Femur (tissue), 1 donor: ENCODE data around the gene CLEC2B.

ENCODE experiments used
- DNase-seq: peaks from one replicate; pipeline ENCODE4 v3.0.0-alpha.2; 2017

CLEC2B gene

GRCh38 chr12:9806714-9807113 is 62.4 kb downstream of the CLEC2B start:
- no peak for DNase-seq

DNA sequence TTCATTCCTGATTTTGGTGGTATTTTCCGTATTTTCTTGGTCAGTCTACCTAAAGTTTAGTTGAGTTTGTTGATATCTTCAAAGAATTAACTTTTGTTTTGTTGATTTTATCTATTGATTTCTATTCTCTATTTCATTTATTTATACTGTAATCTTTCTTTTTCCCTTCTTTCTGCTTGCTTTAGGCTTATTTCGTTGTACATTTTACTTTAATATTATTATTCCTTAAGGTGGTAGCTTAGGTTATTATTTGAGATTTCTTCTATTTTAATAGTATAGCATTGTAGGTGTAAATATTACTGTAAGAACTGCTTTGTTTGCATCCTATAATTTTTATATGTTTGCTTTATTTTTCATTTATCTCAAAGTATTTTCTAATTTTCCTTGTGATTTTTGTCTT is 63.3 kb downstream of the CLEC2B start:
- DNase-seq = no peak
